ENCODE data around the gene SUSD1. TPM values are rescaled to one million over a fixed set of nuclear protein-coding genes. Genes with fewer than 3 reads are reported as not detected.

Gene SUSD1
- total and polyA plus RNA-seq, 2 donors from 2014 or later: 11.0 to 19.8 TPM

DNA sequence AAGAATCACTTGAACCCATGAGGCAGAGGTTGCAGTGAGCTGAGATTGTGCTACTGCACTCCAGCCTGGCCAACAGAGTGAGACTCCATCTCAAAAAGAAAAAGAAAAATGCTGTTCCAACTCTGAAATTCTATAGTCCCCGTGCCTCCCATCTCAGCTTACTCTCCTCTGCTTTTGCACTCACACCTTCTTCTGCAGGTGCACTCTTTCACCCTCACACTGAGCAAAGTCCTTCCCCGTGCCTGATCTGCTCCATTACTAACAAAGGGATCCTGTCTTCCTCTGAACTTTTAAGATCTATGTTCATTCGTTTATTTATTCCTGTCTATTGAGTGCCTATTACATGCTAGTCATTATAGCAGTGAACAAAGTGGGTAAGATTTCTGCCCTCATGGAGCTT is 47.8 kb downstream of the SUSD1 start:
- Histone ChIP-seq H3K4me1 (ENCODE audit: control insufficient read depth in 2 of 3, insufficient read depth in 2 of 3, low read depth in 1 of 3, low read length in 3 of 3) (peaks cover 0 to 5% (median 3%) of the 10 kb centered on the region in 3 donors), H3K27me3 (ENCODE audit: control insufficient read depth, insufficient read depth, low read length) (no peaks in the 10 kb centered on the region), H3K9ac (ENCODE audit: low read length in 3 of 3) (no peak overlapping the region), H3K27ac (ENCODE audit: low read depth in 2 of 2, low read length in 2 of 2) (no peak overlapping the region), H3K4me3 (ENCODE audit: low read length in 3 of 3) (no peak overlapping the region), H3K36me3 (ENCODE audit: control insufficient read depth in 2 of 3, insufficient read depth in 3 of 3, low read length in 3 of 3) (no peaks in the 10 kb centered on the region), H3K9me3 (ENCODE audit: control insufficient read depth in 2 of 3, insufficient read depth in 1 of 3, low read length in 3 of 3) (no peaks in the 10 kb centered on the region)
- TF ChIP-seq, protein P1, sequence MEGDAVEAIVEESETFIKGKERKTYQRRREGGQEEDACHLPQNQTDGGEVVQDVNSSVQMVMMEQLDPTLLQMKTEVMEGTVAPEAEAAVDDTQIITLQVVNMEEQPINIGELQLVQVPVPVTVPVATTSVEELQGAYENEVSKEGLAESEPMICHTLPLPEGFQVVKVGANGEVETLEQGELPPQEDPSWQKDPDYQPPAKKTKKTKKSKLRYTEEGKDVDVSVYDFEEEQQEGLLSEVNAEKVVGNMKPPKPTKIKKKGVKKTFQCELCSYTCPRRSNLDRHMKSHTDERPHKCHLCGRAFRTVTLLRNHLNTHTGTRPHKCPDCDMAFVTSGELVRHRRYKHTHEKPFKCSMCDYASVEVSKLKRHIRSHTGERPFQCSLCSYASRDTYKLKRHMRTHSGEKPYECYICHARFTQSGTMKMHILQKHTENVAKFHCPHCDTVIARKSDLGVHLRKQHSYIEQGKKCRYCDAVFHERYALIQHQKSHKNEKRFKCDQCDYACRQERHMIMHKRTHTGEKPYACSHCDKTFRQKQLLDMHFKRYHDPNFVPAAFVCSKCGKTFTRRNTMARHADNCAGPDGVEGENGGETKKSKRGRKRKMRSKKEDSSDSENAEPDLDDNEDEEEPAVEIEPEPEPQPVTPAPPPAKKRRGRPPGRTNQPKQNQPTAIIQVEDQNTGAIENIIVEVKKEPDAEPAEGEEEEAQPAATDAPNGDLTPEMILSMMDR (IDR thresholded peaks at IDR 0.05; ENCODE audit: borderline replicate concordance, extremely low read depth, insufficient read depth): no peak
- intact Hi-C loops (cut with DNase I): no loop called here
- FAIRE-seq (no peak), DNase-seq (no peak)

DNA sequence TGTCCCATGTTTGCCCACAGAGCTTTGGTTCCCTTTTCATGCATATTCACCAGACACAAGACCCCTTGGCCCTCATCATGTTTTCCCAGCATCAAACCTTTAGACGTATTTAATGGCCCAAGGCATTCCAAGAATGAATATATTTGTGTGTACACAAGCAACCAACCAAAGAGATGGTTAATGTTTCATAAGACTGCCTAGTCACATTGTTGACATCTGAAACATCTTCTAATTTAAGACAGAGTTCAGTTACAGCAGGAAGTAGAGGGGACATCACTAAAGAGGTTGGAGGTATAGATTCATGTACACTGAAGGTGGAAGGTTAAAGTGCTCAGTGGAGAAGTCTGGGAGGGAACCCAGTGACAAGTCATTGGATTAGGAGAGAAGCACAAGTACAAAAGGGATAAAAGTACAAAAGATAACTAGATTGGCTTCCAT is 49.1 kb downstream of the SUSD1 start:
- no peaks in the 10 kb centered on the region for H3K27me3 ChIP-seq (ENCODE audit: control insufficient read depth, insufficient read depth, low read length)
- FAIRE-seq: no peak

DNA sequence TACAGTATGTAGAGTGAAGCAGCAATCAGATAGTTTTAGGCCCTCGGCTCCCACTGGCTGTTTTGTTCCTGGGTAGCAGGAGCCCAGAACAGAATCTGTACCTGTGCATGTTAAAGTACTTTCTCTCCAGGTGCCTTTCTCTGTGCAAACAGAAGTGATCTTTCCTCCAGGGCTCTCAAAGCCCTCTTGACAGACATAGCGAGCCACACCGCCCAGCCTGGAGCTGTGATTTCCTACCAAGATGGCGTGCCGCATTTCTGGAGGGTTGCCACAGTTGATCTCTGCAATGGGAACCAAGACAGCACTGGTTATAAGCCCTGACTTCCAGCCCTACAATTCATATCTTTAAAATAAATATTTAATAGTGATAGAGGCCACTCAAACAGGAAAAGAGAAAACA is 50.9 kb downstream of the SUSD1 start:
- DNase-seq: no peak
- intact Hi-C loops (cut with DNase I): no loop called here
- Histone ChIP-seq H3K36me3 (ENCODE audit: control insufficient read depth in 2 of 3, insufficient read depth in 3 of 3, low read length in 3 of 3) (no peaks in the 10 kb centered on the region), H3K9me3 (ENCODE audit: control insufficient read depth in 2 of 3, insufficient read depth in 1 of 3, low read length in 3 of 3) (no peaks in the 10 kb centered on the region), H3K4me1 (ENCODE audit: control insufficient read depth in 2 of 3, insufficient read depth in 2 of 3, low read depth in 1 of 3, low read length in 3 of 3) (peaks cover 8 to 17% (median 17%) of the 10 kb centered on the region in 3 donors), H3K4me3 (ENCODE audit: low read length in 3 of 3) (no peak overlapping the region), H3K27me3 (ENCODE audit: control insufficient read depth, insufficient read depth, low read length) (no peaks in the 10 kb centered on the region), H3K27ac (ENCODE audit: low read depth in 2 of 2, low read length in 2 of 2) (no peak overlapping the region), H3K9ac (ENCODE audit: low read length in 3 of 3) (no peak overlapping the region)
- FAIRE-seq: no peak
- TF ChIP-seq, protein P1 (IDR thresholded peaks at IDR 0.05; ENCODE audit: borderline replicate concordance, extremely low read depth, insufficient read depth): no peak

More for the DNA sequence above, 49.1 kb downstream of the SUSD1 start:
- no peaks in the 10 kb centered on the region for H3K9me3 ChIP-seq (ENCODE audit: control insufficient read depth in 2 of 3, insufficient read depth in 1 of 3, low read length in 3 of 3)
- TF ChIP-seq, protein P1 (IDR thresholded peaks at IDR 0.05; ENCODE audit: borderline replicate concordance, extremely low read depth, insufficient read depth): no peak
- intact Hi-C loops (cut with DNase I): no loop called here
- no peaks in the 10 kb centered on the region for H3K36me3 ChIP-seq (ENCODE audit: control insufficient read depth in 2 of 3, insufficient read depth in 3 of 3, low read length in 3 of 3)
- H3K9ac ChIP-seq (ENCODE audit: low read length in 3 of 3): no peak overlapping the region
- peaks cover 3 to 6% (median 5%) of the 10 kb centered on the region in 3 donors for H3K4me1 ChIP-seq (ENCODE audit: control insufficient read depth in 2 of 3, insufficient read depth in 2 of 3, low read depth in 1 of 3, low read length in 3 of 3)
- peak overlapping the region in 1 of 2 donors; percentile 68 for H3K27ac ChIP-seq (ENCODE audit: low read depth in 2 of 2, low read length in 2 of 2)
- no peak overlapping the region for H3K4me3 ChIP-seq (ENCODE audit: low read length in 3 of 3)
- DNase-seq: peak in 3 of 5 donors; percentile 62 to 93 (median 93)

DNA sequence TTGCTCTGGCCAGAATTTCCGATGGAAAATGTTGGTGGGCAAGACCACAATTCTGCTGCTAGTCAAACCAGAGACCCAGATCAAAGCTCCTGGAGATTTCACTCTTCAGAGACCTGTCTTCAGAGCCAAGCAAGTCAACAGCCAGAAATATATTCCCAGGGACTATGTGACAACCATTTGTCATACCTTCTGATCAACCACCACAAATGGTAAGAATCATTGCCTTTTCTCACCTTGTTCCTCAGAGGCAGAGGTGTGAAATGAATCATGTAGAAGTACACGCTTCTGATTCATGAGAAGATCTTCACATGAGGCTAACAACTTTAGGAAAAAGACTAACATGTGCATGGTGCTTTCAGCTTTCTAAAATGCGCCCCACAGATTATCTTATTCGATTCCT is 53.5 kb downstream of the SUSD1 start:
- intact Hi-C loops (cut with DNase I): no loop called here
- H3K27ac ChIP-seq (ENCODE audit: low read depth in 2 of 2, low read length in 2 of 2): peak overlapping the region in 1 of 2 donors; percentile 26
- H3K4me3 ChIP-seq (ENCODE audit: low read length in 3 of 3): no peak overlapping the region
- no peaks in the 10 kb centered on the region for H3K27me3 ChIP-seq (ENCODE audit: control insufficient read depth, insufficient read depth, low read length)
- H3K4me1 ChIP-seq (ENCODE audit: control insufficient read depth in 2 of 3, insufficient read depth in 2 of 3, low read depth in 1 of 3, low read length in 3 of 3): peaks cover 9 to 21% (median 17%) of the 10 kb centered on the region in 3 donors
- no peak for FAIRE-seq
- TF ChIP-seq, protein P1 (IDR thresholded peaks at IDR 0.05; ENCODE audit: borderline replicate concordance, extremely low read depth, insufficient read depth): no peak
- H3K9me3 ChIP-seq (ENCODE audit: control insufficient read depth in 2 of 3, insufficient read depth in 1 of 3, low read length in 3 of 3): no peaks in the 10 kb centered on the region
- no peak overlapping the region for H3K9ac ChIP-seq (ENCODE audit: low read length in 3 of 3)
- DNase-seq: no peak
- no peaks in the 10 kb centered on the region for H3K36me3 ChIP-seq (ENCODE audit: control insufficient read depth in 2 of 3, insufficient read depth in 3 of 3, low read length in 3 of 3)

All from kidney (tissue), 14 donors.